Suppressor macrophage treated with lipopolysaccharide for 1 hour (primary cell): ENCODE measurements around the gene LRMDA.

ENCODE experiments used
- DNase-seq, 3 donors: peaks; one replicate each; pipeline ENCODE4 v3.0.0-alpha.2; 2020 to 2022

Gene LRMDA

DNA sequence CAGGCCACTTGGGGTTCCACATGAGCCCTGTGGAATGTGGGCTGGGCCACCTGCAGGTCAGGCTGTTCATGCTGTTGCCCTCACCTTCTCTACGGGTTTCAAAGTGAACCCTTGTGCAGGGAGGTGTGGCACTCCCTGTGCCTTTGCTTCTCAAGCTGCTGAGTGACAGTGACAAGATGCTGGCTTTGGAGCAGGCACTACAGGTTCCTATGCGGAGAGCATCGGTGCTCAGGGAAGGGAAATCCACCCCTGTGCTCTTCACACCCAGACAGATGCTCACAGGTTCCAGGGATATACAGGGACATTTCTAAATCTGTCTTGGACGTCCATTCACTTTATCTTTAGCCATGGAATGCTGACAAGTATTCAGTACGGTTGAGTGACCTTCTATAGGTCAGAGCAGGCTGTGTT, 1005.0 kb downstream of the LRMDA start:
- DNase-seq, result no peak

DNA sequence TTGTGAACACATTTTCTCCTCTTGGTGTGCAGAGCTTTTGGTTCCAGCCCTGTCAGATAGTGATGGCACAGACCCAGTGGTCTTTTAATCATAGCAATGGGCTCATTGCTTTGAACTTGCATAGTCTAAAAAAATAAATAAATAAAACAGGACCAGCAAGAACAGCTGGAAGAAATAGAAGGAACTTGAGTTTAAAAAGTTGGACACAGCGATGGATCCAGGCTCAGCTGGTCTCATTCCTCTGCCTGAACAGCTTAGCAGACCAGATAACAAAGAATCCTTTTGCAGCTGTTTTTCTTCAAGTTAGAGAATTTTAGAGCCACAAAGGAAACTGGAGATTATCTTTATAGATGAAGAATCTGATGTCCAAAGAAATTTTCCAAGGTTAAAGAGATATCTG, 1005.6 kb downstream of the LRMDA start:
- DNase-seq, result no peak

DNA sequence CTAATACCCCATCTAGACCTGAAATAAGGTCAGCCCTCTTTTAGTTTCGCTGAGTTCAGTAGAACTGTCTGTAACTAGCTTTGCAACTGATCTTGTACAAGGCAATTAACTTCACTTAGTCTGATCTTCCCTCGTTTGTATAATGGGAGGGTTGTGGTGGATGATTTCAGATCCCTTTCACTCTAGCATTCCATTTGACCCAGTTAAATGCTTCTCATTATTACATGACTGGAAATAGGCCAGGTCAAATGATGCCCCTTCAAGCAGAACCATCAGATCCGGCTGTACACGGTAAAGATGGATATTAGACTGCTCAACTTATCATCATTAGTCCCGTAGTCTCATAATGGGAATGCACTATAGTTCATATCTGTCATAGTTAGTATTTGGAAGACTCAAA, 1009.0 kb downstream of the LRMDA start:
- DNase-seq, result no peak

DNA sequence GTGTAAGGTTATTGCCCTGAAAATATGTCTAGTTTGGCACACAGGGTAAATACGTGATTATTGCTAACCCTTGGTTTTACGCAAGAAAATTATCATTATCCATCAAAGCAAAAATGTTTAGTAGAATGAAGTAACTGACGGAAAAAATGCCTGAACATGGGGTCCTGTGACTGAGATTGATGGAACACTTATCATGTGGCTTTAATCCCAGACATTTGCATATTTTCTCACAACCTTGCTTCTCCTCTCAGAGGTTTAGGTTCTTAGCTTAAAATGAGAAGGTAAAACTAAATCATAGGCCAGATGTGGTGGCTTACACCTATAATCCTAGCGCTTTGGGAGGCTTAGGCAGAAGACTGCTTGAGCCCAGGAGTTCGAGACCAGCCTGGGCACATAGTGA, 1010.7 kb downstream of the LRMDA start:
- DNase-seq, result no peak

DNA sequence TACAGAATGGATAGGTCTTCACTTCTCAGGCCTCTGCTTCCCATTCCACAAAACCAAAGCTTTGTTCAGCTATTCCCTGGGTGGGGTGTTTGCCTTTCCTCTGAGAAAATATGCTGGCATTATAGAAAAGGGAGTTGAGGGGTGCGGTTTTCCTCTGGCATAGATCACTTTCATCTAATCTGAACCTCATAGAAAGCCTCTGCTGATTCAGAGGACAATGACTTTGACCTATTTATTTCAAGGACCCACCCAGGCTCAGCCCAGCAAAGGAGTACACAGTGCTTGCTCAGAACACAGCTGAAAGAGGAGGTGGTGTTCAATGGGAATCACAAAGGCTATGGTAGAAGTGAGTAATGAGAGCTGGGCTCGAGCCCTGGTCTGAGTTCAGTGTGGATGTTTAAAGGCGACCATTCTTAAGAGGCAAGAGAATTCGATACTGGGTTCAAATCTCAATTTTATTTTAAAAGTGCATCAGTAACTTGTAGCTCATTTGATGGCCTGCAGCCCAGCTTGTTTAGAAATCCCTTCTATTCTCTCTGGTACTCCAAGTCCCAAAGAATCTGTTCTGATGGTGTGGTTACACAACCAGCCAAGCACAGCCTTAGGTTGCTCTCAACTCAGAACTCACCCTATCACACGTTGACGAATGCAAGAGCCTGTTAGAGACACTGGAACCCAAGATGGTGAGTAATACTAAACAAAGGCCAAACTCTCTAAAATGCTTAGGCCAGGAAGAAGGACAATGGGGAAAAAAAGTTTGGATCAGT, 1012.8 kb downstream of the LRMDA start:
- no peak for DNase-seq

DNA sequence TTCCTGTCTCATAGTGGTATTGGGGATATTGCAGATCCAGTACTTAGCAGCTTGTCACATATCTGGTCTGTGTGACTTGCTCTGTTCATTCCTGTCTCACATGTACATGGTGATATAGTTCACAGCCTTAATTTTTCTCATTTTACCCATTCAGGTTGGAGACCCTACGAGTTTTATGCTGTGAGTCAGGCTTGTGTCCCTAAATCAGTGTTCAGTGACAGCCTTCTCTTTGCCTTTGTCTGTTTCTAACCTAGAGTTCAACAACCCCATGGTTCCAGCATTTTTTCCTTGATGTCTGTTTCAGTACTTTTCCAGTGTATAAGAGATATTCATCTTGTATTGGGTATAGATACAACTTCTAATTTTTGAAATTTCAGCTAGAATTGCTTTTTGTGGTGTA, 1016.2 kb downstream of the LRMDA start:
- no peak for DNase-seq

DNA sequence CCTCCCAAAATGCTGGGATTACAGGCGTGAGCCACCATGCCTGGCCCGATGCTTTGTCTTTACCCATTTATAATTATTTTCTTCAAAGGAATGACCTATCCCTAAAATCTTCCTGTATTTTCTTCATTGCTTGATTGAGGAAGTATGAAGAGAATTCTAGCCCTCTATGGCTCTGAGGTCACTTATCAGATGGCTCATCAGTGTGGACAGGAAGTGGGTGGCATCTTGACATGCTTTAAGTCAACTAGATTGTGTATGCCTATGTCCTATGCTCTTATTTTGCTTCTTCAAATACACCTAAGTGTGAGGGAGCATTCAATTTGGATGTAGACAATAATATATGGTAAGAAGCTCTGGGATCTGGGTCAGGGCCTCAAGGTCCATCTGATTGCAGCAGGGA, 1020.5 kb downstream of the LRMDA start:
- peak; percentile 58 to 77 (median 71) for DNase-seq

DNA sequence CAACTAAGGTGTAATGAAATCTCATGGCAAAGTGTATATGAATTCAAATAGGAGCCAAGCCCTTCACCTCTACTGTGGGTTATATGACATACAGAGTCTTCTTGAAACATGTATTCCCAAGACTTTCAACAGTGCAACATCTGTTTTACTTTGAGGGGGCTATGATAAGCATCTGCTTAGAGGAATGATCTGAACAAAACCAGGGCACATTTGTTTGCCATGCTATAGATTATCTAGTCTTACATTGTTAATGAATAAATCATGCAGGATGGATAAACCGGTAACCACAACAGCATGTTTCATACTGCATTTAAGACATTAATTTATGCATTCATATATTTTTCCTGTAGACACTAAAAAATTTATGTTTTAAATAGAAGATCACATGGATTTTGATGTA, 1021.9 kb downstream of the LRMDA start:
- DNase-seq, result no peak

DNA sequence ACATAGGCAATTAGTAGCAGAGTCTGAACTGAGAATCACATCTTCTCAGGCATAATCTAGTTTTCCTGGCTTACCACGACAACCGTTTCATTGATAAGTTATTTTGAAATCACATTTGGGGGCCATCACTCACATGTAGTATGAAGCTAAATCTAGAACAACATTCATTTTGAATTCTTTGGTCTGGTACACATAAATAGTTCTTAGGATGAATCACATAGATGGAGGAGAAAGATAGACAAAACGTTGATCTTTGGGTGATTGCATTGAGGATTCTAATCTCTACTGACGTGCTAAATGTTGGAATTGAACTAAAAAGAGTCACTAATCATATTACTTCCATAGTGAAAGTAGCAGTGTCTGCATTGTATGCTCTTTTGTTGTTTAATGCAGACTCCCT, 1022.6 kb downstream of the LRMDA start:
- no peak for DNase-seq

DNA sequence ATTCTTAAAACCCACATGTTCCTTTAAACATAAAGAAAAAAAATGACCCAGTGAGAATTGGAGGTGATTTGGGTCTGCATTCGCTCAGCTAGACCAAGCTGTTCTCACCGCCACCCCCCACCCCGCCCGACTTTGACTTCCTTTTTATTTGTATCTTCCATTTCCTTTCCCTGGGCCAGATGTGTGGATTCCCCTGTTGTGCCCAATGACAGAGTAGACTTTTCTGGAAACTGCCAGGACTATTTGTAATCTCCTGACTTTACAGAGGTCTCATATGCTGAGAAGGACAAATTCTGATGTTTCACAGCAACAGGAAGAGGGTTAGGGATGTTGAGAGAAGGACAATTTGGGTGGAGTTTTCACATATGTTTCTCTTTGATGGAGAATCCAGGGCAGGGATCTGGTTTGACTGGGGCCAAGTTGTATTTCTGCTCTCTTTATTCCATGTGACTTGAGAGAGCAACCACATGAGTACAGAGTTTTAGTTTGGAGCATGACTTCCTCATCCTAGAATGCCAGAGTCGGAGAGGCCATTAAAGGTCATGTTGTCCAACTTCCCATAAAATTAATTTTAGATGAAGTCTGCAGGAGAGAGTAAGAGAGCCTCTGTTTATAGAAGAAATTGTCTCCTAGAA, 1023.2 kb downstream of the LRMDA start:
- DNase-seq, result peak; percentile 65 to 80 (median 73)

DNA sequence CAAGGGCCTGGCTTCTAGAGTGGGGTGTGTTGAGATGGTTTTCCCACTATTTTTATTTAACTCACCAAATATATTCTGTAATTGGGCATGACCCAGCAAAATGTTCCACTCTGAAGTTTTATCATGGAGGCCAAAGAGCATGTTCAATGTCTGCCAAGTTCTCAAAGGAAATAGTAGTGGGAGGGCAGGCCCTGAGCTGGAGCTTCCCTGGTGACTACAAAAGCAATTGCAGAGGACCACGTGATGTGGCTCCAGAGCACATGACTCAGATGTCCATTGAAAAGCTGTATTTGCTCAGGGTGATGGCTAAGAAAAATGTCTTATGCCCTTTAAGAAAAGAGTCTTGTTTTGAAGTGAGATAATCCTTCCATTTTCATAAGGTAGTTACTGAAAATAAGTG, 1024.8 kb downstream of the LRMDA start:
- DNase-seq, result peak; percentile 41 to 53 (median 52)

DNA sequence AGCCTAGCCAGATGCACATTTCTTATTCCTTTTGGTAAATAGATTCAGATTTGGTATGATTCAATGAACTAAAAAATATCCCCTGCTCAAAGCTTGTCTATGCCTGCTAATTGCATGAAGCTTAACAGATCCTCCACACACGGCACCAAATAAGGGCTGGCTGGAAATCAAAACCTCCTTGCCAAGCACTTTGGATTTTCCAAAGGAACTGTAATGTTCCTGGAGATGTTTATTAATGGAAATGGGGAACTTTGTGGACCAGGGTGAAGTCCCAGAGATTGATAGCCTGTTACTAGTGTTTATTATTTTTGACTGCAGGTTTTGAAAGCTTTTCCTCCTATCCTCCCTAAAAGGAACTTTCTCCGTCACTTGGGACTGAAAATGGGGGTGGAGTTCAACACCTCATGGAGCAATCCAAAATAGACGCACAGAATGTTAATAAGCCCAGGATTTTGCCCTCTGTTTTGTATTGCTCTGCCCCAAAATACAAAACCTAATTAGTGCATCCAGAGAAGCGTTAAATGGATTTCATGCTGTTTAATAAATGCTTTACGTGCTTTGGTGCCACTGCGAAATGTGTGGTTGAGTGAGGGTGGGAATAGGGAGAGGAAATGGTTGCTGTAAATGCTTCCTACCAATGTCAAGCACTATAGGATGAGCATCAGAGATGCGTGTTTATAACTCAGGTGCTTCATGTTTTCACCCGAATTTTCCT, 1027.7 kb downstream of the LRMDA start:
- DNase-seq, result peak in 1 of 3 donors; percentile 7

DNA sequence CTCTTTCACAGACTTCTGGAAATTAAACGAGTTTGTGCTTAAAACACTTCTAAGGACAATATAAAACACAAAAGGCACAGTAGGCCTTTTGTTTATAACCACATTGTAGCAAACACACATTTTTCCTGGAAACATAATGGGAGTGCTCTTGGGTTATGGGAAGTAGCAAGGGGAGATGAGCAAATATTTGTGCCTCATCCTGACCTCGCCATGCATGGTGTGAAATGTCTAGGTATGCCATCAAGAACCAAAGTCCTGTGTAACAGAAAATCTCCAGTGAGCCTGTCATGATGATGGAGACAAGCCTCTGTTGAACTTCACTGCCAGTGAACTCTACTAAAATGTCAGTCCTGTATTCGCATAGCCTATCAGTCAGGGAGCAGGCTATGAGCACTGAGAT, 1029.6 kb downstream of the LRMDA start:
- no peak for DNase-seq

DNA sequence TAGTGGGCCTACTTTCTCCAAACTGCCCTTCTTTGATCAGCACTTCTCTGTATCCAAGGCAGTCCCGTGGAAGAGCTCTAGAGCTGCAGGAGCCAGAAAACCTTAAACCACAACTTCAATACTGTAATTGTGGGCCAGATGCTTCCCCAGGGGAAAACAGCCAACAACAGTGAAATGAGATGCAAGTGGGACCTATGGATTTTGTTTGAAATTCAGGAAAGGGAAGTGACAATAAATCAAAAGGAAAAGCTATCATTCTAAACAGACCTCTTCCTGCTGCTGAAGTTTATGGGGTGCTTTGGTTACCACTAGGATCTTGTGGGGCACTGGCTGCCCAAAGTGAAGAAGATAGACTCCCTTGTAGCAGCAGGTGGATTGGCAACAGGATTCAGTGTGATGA, 1031.7 kb downstream of the LRMDA start:
- DNase-seq, result no peak

DNA sequence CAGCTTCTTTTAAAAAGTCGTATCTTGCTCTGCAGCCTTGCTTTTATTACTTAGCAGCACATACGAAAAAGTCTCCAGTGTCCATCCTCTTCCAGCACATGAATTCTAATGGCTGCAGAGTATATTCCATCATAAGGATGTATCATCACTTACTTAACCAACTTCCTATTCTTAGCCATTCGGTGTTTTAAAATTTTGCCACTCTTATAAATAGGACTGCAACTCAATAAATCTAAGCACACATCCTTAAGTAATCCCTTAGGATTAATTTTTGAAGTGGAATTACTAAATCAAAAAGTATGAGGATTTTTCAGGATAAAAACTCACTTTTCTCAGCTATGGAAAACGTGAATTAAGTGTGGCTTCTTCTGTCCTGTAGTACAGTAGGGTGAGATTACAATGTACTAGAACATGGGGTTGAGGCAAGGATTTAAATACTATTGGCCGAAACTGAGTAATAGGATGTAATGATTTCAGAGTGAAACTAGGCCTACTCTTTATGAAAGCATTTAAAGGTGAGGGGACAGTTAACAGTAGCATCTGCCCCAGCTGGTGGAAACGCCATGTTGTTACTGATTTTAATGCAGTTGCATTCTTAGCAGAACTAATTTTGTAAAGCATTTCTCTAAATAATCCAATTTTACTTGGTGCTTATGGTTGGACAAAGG, 1035.5 kb downstream of the LRMDA start:
- peak in 1 of 3 donors; percentile 13 for DNase-seq

DNA sequence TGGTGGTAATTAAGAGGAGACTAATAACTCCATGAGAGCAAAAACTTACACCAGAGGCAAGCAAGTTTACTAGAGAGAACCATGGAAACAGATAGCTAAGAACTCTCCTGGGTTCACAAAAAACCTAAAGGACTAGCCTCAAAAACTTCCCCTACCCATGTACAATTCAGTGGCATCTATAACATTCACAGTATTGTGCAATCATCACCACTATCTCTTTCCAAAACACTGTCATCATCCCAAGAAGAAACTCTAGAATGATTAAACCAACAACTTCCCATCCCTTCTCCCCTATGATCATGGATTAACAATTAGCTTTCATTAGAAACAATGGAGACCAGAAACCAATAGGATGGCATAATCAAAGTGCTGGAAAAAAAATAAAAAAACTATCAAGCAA, 1038.3 kb downstream of the LRMDA start:
- peak in 2 of 3 donors; percentile 48 to 56 for DNase-seq

DNA sequence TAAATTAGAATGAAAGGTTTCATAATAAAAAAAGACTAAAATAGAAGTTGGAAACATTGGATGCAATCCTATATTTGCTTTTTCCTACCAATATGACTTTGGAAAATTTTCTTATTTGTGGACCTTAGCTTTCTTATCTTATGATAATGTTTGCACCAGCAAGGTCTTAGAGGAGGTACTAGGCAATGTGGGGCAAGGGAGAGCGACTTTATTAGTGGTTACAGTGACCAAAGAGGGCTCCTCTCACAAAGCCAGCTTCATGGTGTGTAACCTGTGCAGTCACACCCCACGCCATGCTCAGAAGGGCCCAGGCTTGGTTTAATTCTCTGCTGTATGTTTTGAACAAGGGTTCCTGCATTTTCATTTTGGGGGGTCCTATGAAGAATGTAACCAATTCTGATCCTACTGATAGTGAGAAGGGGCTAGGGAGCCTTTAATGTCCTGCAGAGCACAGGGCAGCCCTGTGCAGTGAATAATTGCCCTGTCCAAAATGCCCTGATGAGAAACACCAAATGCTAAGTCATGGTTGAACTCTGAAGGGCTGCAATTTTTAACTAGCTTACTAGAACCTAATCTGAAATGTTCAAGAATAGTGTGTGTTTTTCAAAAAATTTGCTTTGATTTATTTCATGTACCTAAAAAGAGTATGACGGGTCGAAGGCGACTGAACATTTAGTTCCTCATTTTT, 1047.8 kb downstream of the LRMDA start:
- DNase-seq, result no peak

DNA sequence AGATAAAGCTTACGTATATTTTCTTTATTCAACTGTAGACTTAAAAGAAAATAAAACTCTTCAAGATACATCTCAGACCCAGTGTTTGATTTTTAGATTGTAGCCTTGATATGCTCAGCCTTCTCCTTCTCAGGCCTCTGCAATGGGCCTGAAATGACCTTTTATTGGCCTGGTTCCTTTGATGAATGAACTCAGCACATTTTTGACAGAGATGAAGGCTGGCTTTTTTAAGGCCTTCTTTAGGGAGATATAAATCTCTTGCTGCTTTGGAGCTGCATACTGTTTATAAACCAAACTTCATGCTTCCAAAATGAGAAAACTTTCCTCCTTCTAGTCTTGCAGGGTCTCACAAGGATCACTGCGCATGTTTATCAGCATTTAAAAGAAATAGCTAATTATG, 1049.8 kb downstream of the LRMDA start:
- no peak for DNase-seq

DNA sequence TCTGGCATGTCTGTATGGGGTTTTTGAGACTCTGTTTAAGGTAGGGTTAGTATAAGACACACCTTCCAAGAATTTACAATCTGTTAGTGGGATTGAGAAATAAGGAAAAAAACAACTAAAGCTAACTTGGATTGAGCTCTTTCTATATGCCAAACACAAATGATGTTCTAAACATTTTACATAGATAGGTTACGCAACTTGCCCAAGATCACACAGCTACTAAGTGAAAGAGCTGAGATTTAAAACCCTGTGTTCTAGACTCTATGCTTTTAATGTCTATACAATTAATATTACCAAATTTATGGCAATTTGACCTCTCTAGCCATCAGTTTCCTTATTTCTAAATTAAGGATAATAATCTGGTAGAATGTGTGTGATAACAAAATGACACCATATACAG, 1056.2 kb downstream of the LRMDA start:
- DNase-seq, result no peak

DNA sequence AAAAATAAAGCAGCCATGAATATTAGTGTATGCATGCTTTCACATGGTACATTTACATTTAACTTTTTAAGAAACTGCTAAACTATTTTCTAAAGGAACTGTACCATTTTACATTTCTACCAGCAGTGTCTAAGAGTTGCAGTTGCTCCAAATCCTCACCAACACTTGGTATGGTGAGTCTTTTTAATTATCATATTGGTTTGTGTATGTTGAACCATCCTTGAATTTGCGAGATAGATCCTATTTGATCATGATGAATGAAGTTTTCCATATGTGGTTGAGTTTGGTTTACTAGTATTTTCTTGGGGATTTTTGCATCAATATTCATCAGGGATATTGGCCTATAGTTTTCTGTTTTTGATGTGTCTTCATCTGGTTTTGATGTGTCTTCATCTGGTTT, 1057.2 kb downstream of the LRMDA start:
- DNase-seq, result no peak

DNA sequence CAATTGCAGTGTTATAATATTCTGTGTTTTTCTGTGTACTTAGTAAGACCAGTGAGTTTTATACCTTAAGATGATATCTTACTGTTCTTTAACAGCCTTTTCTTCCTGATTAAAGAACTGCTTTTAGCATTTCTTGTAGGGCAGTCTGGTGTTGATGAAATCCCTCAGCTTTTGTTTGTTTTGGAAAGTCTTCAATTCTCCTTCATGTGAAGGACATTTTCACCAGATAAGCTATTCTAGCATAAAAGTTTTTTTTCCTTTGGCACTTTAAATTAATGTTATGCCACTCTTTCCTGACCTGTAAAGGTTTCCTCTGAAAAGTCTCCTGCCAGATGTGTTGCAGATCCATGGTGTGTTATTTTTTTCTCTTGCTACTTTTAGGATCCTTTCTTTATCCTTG, 1059.8 kb downstream of the LRMDA start:
- DNase-seq, result no peak

DNA sequence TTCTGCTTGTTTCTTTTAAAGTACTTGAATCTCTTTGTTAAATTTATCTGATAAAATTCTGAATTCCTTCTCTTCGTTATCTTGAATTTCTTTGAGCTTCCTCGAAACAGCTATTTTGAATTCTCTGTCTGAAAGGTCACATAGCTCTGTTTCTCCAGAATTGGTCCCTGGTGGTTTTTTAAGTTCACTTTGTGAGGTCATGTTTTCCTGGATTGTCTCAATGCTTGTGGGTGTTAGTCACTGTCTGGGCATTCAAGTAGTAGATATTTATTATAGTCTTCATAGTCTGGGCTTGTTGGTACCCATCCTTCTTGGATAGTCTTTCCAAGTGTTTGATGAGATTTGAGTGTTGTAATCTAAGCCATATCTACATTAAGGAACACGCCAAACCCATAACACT, 1060.6 kb downstream of the LRMDA start:
- DNase-seq, result peak in 1 of 3 donors; percentile 29
